HCT116 (cell line): ENCODE results near the gene SLC17A4. TPM values are rescaled to one million over a fixed set of nuclear protein-coding genes. Genes with fewer than 3 reads are reported as not detected.

Experiments
- ATAC-seq: fragments of 200-7000 bp; cut with Tn5 transposase; 2 replicates; pipeline ENCODE4 v1.9.1; 2020; ENCODE audit warnings: mild to moderate bottlenecking, moderate library complexity
- BruUV-seq: library from RNA; stranded (reverse); fragments of 400-500 nt; replicated peaks from 2 replicates; lab custom pipeline; 2021; lab: Mats Ljungman, UMichigan
- CTCF ChIA-PET: fragments of 300-600 bp; sonication (Branson Sonifier 250); formaldehyde crosslinking; loops from one replicate; lab custom pipeline; 2021; ENCODE audit warnings: antibody characterized with exemption; lab: Charles Lee
- POLR2A ChIA-PET: fragments of 300-600, 350-600 bp; sonication (Branson Sonifier 250); formaldehyde crosslinking; loops from one replicate; lab custom pipeline; 2021; ENCODE audit warnings: antibody characterized with exemption; lab: Charles Lee
- RAD21 ChIA-PET, 2 experiments: fragments of 300-600 bp; sonication (Branson Sonifier 250); formaldehyde crosslinking; loops; one replicate each; lab custom pipeline; 2023; ENCODE audit warnings: low total read pairs in 2 of 2; ENCODE audit not compliant: uncharacterized antibody in 2 of 2, unreplicated experiment in 2 of 2, low non-redundant PET in 1 of 2; lab: Charles Lee
- DNase-seq: peaks from one replicate; pipeline ENCODE4 v3.0.0-alpha.2; 2010; ENCODE audit warnings: low read depth, low spot score
- H2AFZ ChIP-seq: fragments of 200-600 bp; shearing (Covaris generic), sonication (generic); 2 replicates; pipeline ENCODE4 v1.6.1; 2017; ENCODE audit warnings: low read depth, mixed run types, mixed read lengths, antibody characterized with exemption, low read length; ENCODE audit not compliant: poor library complexity, severe bottlenecking
- H3K27ac ChIP-seq: 2 replicates; pipeline ENCODE4 v1.5.1; 2012; ENCODE audit warnings: low read depth, low read length
- H3K27me3 ChIP-seq: fragments of 200-600 bp; sonication (generic); 2 replicates; pipeline ENCODE4 v1.6.1; 2016; ENCODE audit warnings: mixed run types, low read length, mixed read lengths; ENCODE audit not compliant: insufficient read depth
- H3K36me3 ChIP-seq, 2 experiments: fragments of 200-500 bp in 1 of 2; fragments of 200-600 bp in 1 of 2; sonication (Bioruptor generic) in 1 of 2; sonication (generic) in 1 of 2; 2 replicates each; pipeline versions ENCODE4 v1.5.1 to v1.6.1; 2014 to 2016; ENCODE audit warnings: low read length in 2 of 2, inconsistent platforms in 1 of 2, mixed read lengths in 1 of 2, mixed run types in 1 of 2; ENCODE audit not compliant: insufficient read depth in 2 of 2, control insufficient read depth in 1 of 2
- H3K4me1 ChIP-seq, 2 experiments: fragments of 200-600 bp in 1 of 2; sonication (generic) in 1 of 2; 2 replicates each; pipeline versions ENCODE4 v1.5.1 to v1.6.1; 2012 to 2017; ENCODE audit warnings: low read length in 2 of 2, inconsistent platforms in 1 of 2, mild to moderate bottlenecking in 1 of 2, mixed read lengths in 1 of 2, mixed run types in 1 of 2, moderate library complexity in 1 of 2; ENCODE audit not compliant: insufficient read depth in 2 of 2, control insufficient read depth in 1 of 2
- H3K4me2 ChIP-seq: fragments of 200-600 bp; sonication (generic); 2 replicates; pipeline ENCODE4 v1.6.1; 2017; ENCODE audit warnings: mixed run types, low read length, mixed read lengths
- H3K4me3 ChIP-seq, 2 experiments: fragments of 200-600 bp in 1 of 2; sonication (generic) in 1 of 2; replicated peaks in 1 of 2; 2 replicates each; pipeline ENCODE4 v1.5.1; 2011 to 2016; ENCODE audit warnings: low read length in 2 of 2, control low read depth in 1 of 2, low read depth in 1 of 2, mild to moderate bottlenecking in 1 of 2, mixed read lengths in 1 of 2, mixed run types in 1 of 2
- H3K79me2 ChIP-seq: fragments of 200-600 bp; sonication (generic); 2 replicates; pipeline ENCODE4 v1.6.1; 2017; ENCODE audit warnings: mild to moderate bottlenecking, mixed run types, low read length, moderate library complexity, mixed read lengths; ENCODE audit not compliant: insufficient read depth
- H3K9ac ChIP-seq: fragments of 200-600 bp; sonication (generic); 2 replicates; pipeline ENCODE4 v1.6.1; 2016; ENCODE audit warnings: low read length, mixed read lengths
- H3K9me2 ChIP-seq: fragments of 200-600 bp; sonication (generic), shearing (Covaris generic); 2 replicates; pipeline ENCODE4 v1.6.1; 2017; ENCODE audit warnings: mixed run types, mild to moderate bottlenecking, moderate library complexity; ENCODE audit not compliant: insufficient read depth
- H3K9me3 ChIP-seq, 2 experiments: fragments of 200-500 bp in 1 of 2; fragments of 200-600 bp in 1 of 2; sonication (Bioruptor generic) in 1 of 2; sonication (generic) in 1 of 2; 2 replicates each; pipeline ENCODE4 v1.6.1; 2014 to 2017; ENCODE audit warnings: low read length in 2 of 2, mixed read lengths in 2 of 2, inconsistent platforms in 1 of 2, low read depth in 1 of 2, mild to moderate bottlenecking in 1 of 2, mixed run types in 1 of 2, moderate library complexity in 1 of 2; ENCODE audit not compliant: control insufficient read depth in 1 of 2, insufficient read depth in 1 of 2
- H4K20me1 ChIP-seq: fragments of 200-600 bp; sonication (generic), shearing (Covaris generic); 2 replicates; pipeline ENCODE4 v1.6.1; 2017; ENCODE audit warnings: mixed run types, mild to moderate bottlenecking, moderate library complexity; ENCODE audit not compliant: insufficient read depth
- ATF3 ChIP-seq: IDR thresholded peaks from 2 replicates; pipeline ENCODE4 v1.6.1; 2012
- CBX3 ChIP-seq: IDR thresholded peaks from 2 replicates; pipeline ENCODE4 v1.6.1; 2012; ENCODE audit warnings: low read depth
- CEBPB ChIP-seq: IDR thresholded peaks from 2 replicates; pipeline ENCODE4 v1.6.1; 2012; ENCODE audit warnings: low read depth
- CTCF ChIP-seq, 3 experiments: fragments of 200-600 bp in 1 of 3; sonication (generic) in 1 of 3; IDR thresholded peaks in 2 of 3; conservative IDR thresholded peaks in 1 of 3; 2 replicates each; pipeline ENCODE4 v1.5.1; 2012 to 2017; ENCODE audit warnings: low read depth in 2 of 3, low read length in 2 of 3, antibody characterized with exemption in 1 of 3, borderline replicate concordance in 1 of 3, control low read depth in 1 of 3, mild to moderate bottlenecking in 1 of 3, mixed read lengths in 1 of 3, mixed run types in 1 of 3, moderate library complexity in 1 of 3; ENCODE audit not compliant: insufficient read depth in 1 of 3
- EGR1 ChIP-seq: IDR thresholded peaks from 2 replicates; pipeline ENCODE4 v1.6.1; 2012; ENCODE audit warnings: low read depth
- ELF1 ChIP-seq: IDR thresholded peaks from 2 replicates; pipeline ENCODE4 v1.6.1; 2012; ENCODE audit warnings: low read depth, borderline replicate concordance
- EZH2 ChIP-seq: fragments of 200-600 bp; sonication (generic); IDR thresholded peaks from 2 replicates; pipeline ENCODE4 v1.6.1; 2017; ENCODE audit warnings: antibody characterized with exemption, mixed run types
- FOSL1 ChIP-seq: IDR thresholded peaks from 2 replicates; pipeline ENCODE4 v1.6.1; 2012; ENCODE audit warnings: low read depth
- JUND ChIP-seq: IDR thresholded peaks from 2 replicates; pipeline ENCODE4 v1.6.1; 2012
- POLR2A ChIP-seq: IDR thresholded peaks from 2 replicates; pipeline ENCODE4 v1.7.0; 2011; ENCODE audit warnings: borderline replicate concordance; ENCODE audit not compliant: insufficient read depth, insufficient read length; ENCODE audit errors: extremely low read depth
- POLR2AphosphoS5 ChIP-seq: IDR thresholded peaks from 2 replicates; pipeline ENCODE4 v1.6.1; 2011; ENCODE audit warnings: mild to moderate bottlenecking, low read depth, low read length, moderate library complexity
- RAD21 ChIP-seq: IDR thresholded peaks from 2 replicates; pipeline ENCODE4 v1.6.1; 2012; ENCODE audit warnings: low read depth, mild to moderate bottlenecking
- REST ChIP-seq: IDR thresholded peaks from 2 replicates; pipeline ENCODE4 v1.6.1; 2012; ENCODE audit warnings: low read depth
- SP1 ChIP-seq: IDR thresholded peaks from 2 replicates; pipeline ENCODE4 v1.6.1; 2012; ENCODE audit warnings: low read depth
- SRF ChIP-seq: IDR thresholded peaks from 2 replicates; pipeline ENCODE4 v1.6.1; 2012; ENCODE audit warnings: low read depth
- YY1 ChIP-seq: IDR thresholded peaks from 2 replicates; pipeline ENCODE4 v1.6.1; 2011; ENCODE audit warnings: low read length, low read depth, moderate library complexity, mild to moderate bottlenecking; ENCODE audit not compliant: insufficient replicate concordance; ENCODE audit errors: extremely low read depth
- ZNF274 ChIP-seq: fragments of 200-500 bp; sonication (Bioruptor generic); IDR thresholded peaks from 2 replicates; pipeline ENCODE4 v1.6.1; 2014; ENCODE audit warnings: mild to moderate bottlenecking, low read depth, low read length, inconsistent platforms
- intact Hi-C: fragments of 100-400 bp; cut with micrococcal nuclease; formaldehyde crosslinking; loops from 2 replicates; pipeline ENCODE4 v1.10.0; 2022
- total RNA-seq: library from RNA; stranded (reverse); gene quantifications from one replicate; pipeline ENCODE4 v1.2.1, GENCODE V29; 2021; ENCODE audit not compliant: unreplicated experiment

The SLC17A4 gene
- total RNA-seq, 1 experiment from 2014 or later, result not detected

GRCh38 chr6:25816252-25816651 is 61.7 kb downstream of the SLC17A4 start:
- Histone ChIP-seq H3K27me3 (no peaks in the 10 kb centered on the region), H3K9ac (no peak overlapping the region), H3K27ac (no peak overlapping the region), H3K9me2 (no peaks in the 10 kb centered on the region), H3K4me1 (no peaks in the 10 kb centered on the region), H3K36me3 (no peaks in the 10 kb centered on the region), H2AFZ (no peak overlapping the region), H3K4me2 (no peak overlapping the region), H3K4me3 (no peak overlapping the region), H3K9me3 (no peaks in the 10 kb centered on the region), H4K20me1 (no peaks in the 10 kb centered on the region), H3K79me2 (no peaks in the 10 kb centered on the region)
- no peak for ATAC-seq
- no peak for DNase-seq
- intact Hi-C loops, result no loop called here
- ChIA-PET CTCF (no interaction called here), POLR2A (no interaction called here), RAD21 (no interaction called here)
- no TSS peak for BruUV-seq
- TF ChIP-seq YY1 (no peak), JUND (no peak), FOSL1 (no peak)

- Histone ChIP-seq H2AFZ (no peak overlapping the region), H3K79me2 (no peaks in the 10 kb centered on the region)
- POLR2A ChIA-PET, result no interaction called here
- TF ChIP-seq SP1, result no peak
- TF ChIP-seq YY1, result no peak
- no peak for TF ChIP-seq CEBPB
- TF ChIP-seq CBX3, result no peak
- no peak for TF ChIP-seq REST
- TF ChIP-seq JUND, result no peak
- no peak for TF ChIP-seq CTCF (IDR thresholded peaks at IDR 0.05 in 2 of 3, conservative IDR thresholded peaks at IDR 0.05 in 1 of 3; ENCODE audit: borderline replicate concordance in 1 of 3, insufficient read depth in 1 of 3, low read depth in 2 of 3, low read length in 2 of 3)
- no peak for TF ChIP-seq EZH2
- no peak for TF ChIP-seq EGR1
- no peak for TF ChIP-seq ATF3
- TF ChIP-seq SRF, result no peak
- TF ChIP-seq FOSL1, result no peak
- no peak for TF ChIP-seq POLR2A
- TF ChIP-seq ZNF274, result no peak
- TF ChIP-seq POLR2AphosphoS5, result no peak
- TF ChIP-seq RAD21, result no peak
- TF ChIP-seq ELF1, result no peak
These were observed 66.8 kb downstream of the SLC17A4 start for GRCh38 chr6:25821341-25821740.

More at GRCh38 chr6:25821341-25821740, 66.8 kb downstream of the SLC17A4 start:
- intact Hi-C loops, result no loop called here
- ATAC-seq (no peak), DNase-seq (no peak)
- Histone ChIP-seq H3K9ac (no peak overlapping the region), H3K4me1 (no peaks in the 10 kb centered on the region), H3K27me3 (no peaks in the 10 kb centered on the region), H4K20me1 (no peaks in the 10 kb centered on the region), H3K4me2 (no peak overlapping the region), H3K9me2 (no peaks in the 10 kb centered on the region), H3K27ac (no peak overlapping the region), H3K36me3 (no peaks in the 10 kb centered on the region), H3K4me3 (no peak overlapping the region), H3K9me3 (no peaks in the 10 kb centered on the region)
- ChIA-PET RAD21 (no interaction called here), CTCF (no interaction called here)
- no TSS peak for BruUV-seq
